Hepatocyte (in vitro differentiated cells): ENCODE measurements around the gene DISP2. TPM values are rescaled to one million over a fixed set of nuclear protein-coding genes. Genes with fewer than 3 reads are reported as not detected.
A peak's percentile ranks its signal among the peaks of the same experiment; 100 is the strongest.

ENCODE experiments used
- DNase-seq: peaks from one replicate; pipeline ENCODE4 v3.0.0-alpha.2; 2016; ENCODE audit warnings: low spot score
- H2AFZ ChIP-seq: fragments of 200-600 bp; sonication (generic); 2 replicates; pipeline ENCODE4 v1.6.0; 2016; ENCODE audit warnings: antibody characterized with exemption, mild to moderate bottlenecking
- H3K27ac ChIP-seq: fragments of 200-600 bp; sonication (generic); 2 replicates; pipeline ENCODE4 v1.5.1; 2016; ENCODE audit warnings: mild to moderate bottlenecking
- H3K27me3 ChIP-seq: fragments of 200-600 bp; sonication (generic); 2 replicates; pipeline ENCODE4 v1.6.1; 2016
- H3K36me3 ChIP-seq: fragments of 200-600 bp; sonication (generic); replicated peaks from 2 replicates; pipeline ENCODE4 v1.5.1; 2016; ENCODE audit warnings: low read depth; ENCODE audit not compliant: insufficient read depth
- H3K4me1 ChIP-seq: fragments of 200-600 bp; sonication (generic); 2 replicates; pipeline ENCODE4 v1.5.1; 2016; ENCODE audit warnings: mild to moderate bottlenecking, moderate library complexity; ENCODE audit not compliant: insufficient read depth
- H3K4me2 ChIP-seq: fragments of 200-600 bp; sonication (generic); 2 replicates; pipeline ENCODE4 v1.6.0; 2016
- H3K4me3 ChIP-seq: fragments of 200-600 bp; sonication (generic); 2 replicates; pipeline ENCODE4 v1.5.1; 2016; ENCODE audit warnings: mild to moderate bottlenecking
- H3K79me2 ChIP-seq: fragments of 200-600 bp; sonication (generic); 2 replicates; pipeline ENCODE4 v1.6.0; 2017; ENCODE audit warnings: mild to moderate bottlenecking
- H3K9me2 ChIP-seq: fragments of 200-600 bp; sonication (generic); replicated peaks from 2 replicates; pipeline ENCODE4 v1.6.0; 2017; ENCODE audit warnings: mild to moderate bottlenecking; ENCODE audit not compliant: insufficient read depth
- H3K9me3 ChIP-seq: fragments of 200-600 bp; sonication (generic); 2 replicates; pipeline ENCODE4 v1.5.1; 2016; ENCODE audit warnings: low read depth, mild to moderate bottlenecking
- H4K20me1 ChIP-seq: fragments of 200-600 bp; sonication (generic); 2 replicates; pipeline ENCODE4 v1.6.0; 2016; ENCODE audit warnings: mild to moderate bottlenecking; ENCODE audit not compliant: insufficient read depth, poor library complexity, severe bottlenecking
- EZH2 ChIP-seq: fragments of 200-600 bp; sonication (generic); IDR thresholded peaks from 2 replicates; pipeline ENCODE4 v1.6.1; 2016; ENCODE audit warnings: antibody characterized with exemption, mild to moderate bottlenecking, borderline replicate concordance
- EZH2phosphoT487 ChIP-seq: fragments of 200-600 bp; sonication (generic); IDR thresholded peaks from one replicate; pipeline ENCODE4 v1.6.1; 2018; ENCODE audit warnings: antibody characterized with exemption, mild to moderate bottlenecking, low read depth, moderate library complexity; ENCODE audit not compliant: unreplicated experiment, severe bottlenecking
- WGBS: methylation state at CpG from one replicate; pipeline ENCODE4 v1.1.6; 2016; ENCODE audit warnings: low lambda C conversion rate; ENCODE audit errors: missing lambda C conversion rate; 5-methylcytosine and 5-hydroxymethylcytosine counted together
- polyA plus RNA-seq: library from polyadenylated mRNA; unstranded; fragments of >200 nt; fragmentation: Nextera tagmentation; extraction: Ambion mirVana; gene quantifications from 2 replicates; pipeline ENCODE4 v1.2.1, GENCODE V29; 2016
- total RNA-seq: library from RNA; depleted of rRNA; stranded (reverse); fragments of >200 nt; gene quantifications from 2 replicates; pipeline ENCODE4 v1.2.3, GENCODE V29; 2014
- TF ChIP-seq, protein P1 (sequence below): fragments of 200-600 bp; sonication (generic); IDR thresholded peaks from 2 replicates; pipeline ENCODE4 v1.5.1; 2016; ENCODE audit warnings: antibody characterized with exemption, mild to moderate bottlenecking; ENCODE audit not compliant: poor library complexity

The DISP2 gene
- total and polyA plus RNA-seq, 2 experiments from 2014 or later: 0.93 to 1.0 TPM

DNA sequence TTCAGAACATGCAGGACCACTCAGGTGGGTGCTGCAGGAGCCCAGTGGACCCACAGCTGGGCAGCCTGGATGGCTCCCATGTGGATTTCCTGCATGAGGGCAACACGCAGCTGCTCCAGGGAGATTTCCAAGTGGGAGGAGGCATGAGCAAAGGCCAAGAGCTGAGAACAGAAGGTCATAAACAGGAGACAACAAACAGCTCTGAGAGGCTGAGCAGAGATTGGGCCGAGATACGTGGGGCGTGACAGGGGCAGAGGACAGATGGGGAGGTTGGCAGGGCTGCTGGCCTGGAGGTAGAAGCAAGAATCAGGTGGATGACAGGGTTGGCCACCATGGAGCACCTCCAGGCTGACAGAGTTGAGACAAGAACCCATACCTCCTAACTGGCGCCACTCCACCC is 4.3 kb upstream of the DISP2 start:
- peaks cover 5% of the 10 kb centered on the region for H3K79me2 ChIP-seq
- no peak for DNase-seq
- peaks cover 26% of the 10 kb centered on the region for H3K4me1 ChIP-seq
- H3K27ac ChIP-seq: peak overlapping the region; percentile 34
- H3K36me3 ChIP-seq: no peaks in the 10 kb centered on the region
- 57% methylated on average over 5 of the region's 5 CpGs for WGBS
- H2AFZ ChIP-seq: no peak overlapping the region
- H3K9me2 ChIP-seq: no peaks in the 10 kb centered on the region
- TF ChIP-seq, protein P1, sequence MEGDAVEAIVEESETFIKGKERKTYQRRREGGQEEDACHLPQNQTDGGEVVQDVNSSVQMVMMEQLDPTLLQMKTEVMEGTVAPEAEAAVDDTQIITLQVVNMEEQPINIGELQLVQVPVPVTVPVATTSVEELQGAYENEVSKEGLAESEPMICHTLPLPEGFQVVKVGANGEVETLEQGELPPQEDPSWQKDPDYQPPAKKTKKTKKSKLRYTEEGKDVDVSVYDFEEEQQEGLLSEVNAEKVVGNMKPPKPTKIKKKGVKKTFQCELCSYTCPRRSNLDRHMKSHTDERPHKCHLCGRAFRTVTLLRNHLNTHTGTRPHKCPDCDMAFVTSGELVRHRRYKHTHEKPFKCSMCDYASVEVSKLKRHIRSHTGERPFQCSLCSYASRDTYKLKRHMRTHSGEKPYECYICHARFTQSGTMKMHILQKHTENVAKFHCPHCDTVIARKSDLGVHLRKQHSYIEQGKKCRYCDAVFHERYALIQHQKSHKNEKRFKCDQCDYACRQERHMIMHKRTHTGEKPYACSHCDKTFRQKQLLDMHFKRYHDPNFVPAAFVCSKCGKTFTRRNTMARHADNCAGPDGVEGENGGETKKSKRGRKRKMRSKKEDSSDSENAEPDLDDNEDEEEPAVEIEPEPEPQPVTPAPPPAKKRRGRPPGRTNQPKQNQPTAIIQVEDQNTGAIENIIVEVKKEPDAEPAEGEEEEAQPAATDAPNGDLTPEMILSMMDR: no peak
- no peak for TF ChIP-seq EZH2phosphoT487
- no peak for TF ChIP-seq EZH2
- H3K4me3 ChIP-seq: no peak overlapping the region
- H3K9me3 ChIP-seq: no peaks in the 10 kb centered on the region
- H3K4me2 ChIP-seq: peak overlapping the region; percentile 67
- no peaks in the 10 kb centered on the region for H4K20me1 ChIP-seq
- no peaks in the 10 kb centered on the region for H3K27me3 ChIP-seq

DNA sequence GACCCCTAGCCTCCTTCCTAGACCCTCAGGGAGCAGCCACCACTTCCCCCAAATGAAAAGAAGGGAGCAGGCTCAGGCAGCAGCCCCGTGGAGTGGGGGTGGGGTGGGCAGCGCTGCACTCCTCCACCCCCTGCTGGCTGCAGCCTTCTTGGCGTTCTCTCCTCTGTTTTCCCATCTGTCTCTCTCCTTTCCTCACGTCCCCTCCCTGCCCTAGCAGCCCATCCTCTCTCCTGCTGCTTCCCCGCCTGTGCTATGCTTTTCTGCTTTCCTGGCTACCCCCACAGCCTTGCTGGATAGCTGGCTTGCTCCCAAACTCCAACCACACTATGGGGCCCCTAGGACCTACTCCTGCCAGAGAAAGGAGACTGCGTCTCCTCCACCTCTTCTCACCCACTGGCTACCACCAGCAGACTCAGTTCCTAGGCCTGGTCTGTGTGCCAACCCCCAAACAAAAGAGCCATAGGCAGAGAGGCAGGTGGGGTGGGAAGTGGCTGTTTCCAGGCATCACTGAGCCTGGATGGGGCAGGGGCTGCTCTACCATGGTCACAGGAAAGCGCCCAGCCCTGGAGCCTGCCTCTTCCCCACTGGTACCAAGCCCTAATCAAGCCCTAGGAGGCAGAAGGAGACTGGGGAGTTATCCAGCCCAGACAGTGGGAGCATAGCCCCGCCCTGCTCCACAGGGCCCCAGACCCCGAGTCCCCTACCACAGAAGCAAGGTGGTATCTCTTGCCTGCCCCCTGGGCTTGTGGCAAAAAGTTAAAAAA is 3.4 kb upstream of the DISP2 start:
- no peak overlapping the region for H3K4me3 ChIP-seq

DNA sequence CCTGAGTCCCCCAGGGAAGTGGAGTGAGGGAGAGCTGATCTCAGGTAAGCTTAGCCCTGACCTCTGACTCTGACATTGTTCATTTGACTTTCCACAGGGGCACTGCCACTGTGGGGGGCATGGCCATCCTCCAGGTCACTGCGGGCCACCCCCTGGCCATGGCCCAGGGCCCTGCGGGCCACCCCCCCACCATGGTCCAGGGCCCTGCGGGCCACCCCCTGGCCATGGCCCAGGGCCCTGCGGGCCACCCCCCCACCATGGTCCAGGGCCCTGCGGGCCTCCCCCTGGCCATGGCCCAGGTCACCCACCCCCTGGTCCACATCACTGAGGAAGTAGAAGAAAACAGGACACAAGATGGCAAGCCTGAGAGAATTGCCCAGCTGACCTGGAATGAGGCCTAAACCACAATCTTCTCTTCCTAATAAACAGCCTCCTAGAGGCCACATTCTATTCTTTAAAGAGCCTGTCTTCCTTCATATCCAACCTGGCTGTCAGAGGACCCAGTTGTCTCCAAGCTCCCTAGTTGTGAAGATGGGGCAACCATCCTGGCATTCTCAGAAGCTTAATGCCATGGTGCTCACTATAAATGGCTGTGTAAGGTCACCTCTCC is 1.9 kb upstream of the DISP2 start:
- Histone ChIP-seq H3K27ac (no peak overlapping the region), H2AFZ (no peak overlapping the region), H3K27me3 (peaks cover 8% of the 10 kb centered on the region), H3K4me3 (no peak overlapping the region), H3K4me1 (peaks cover 19% of the 10 kb centered on the region), H3K9me3 (no peaks in the 10 kb centered on the region), H3K4me2 (no peak overlapping the region), H3K9me2 (no peaks in the 10 kb centered on the region), H4K20me1 (no peaks in the 10 kb centered on the region), H3K36me3 (no peaks in the 10 kb centered on the region), H3K79me2 (peaks cover 5% of the 10 kb centered on the region)
- no peak for DNase-seq
- WGBS: 95% methylated on average over 5 of the region's 5 CpGs
- TF ChIP-seq EZH2 (no peak), EZH2phosphoT487 (no peak)
- TF ChIP-seq, protein P1: no peak

More for the DNA sequence above, 3.4 kb upstream of the DISP2 start:
- Histone ChIP-seq H3K4me2 (peak overlapping the region; percentile 57), H3K9me2 (no peaks in the 10 kb centered on the region), H3K36me3 (no peaks in the 10 kb centered on the region), H3K27ac (peak overlapping the region; percentile 23), H4K20me1 (no peaks in the 10 kb centered on the region), H3K27me3 (peaks cover 8% of the 10 kb centered on the region), H3K79me2 (peaks cover 5% of the 10 kb centered on the region), H3K4me1 (peaks cover 23% of the 10 kb centered on the region), H3K9me3 (no peaks in the 10 kb centered on the region), H2AFZ (no peak overlapping the region)
- WGBS: 22% methylated on average over 7 of the region's 9 CpGs
- TF ChIP-seq EZH2: no peak
- TF ChIP-seq, protein P1: peak; percentile 43
- peak; percentile 72 for DNase-seq
